ENCODE measurements around the gene MRPS14.
A peak's percentile ranks its signal among the peaks of the same experiment; 100 is the strongest.
"Not testable (repeated sequence)": the region's sequence is repeated elsewhere in the genome, so short reads cannot be mapped to it uniquely, and the experiment has no call there.

The MRPS14 gene

DNA sequence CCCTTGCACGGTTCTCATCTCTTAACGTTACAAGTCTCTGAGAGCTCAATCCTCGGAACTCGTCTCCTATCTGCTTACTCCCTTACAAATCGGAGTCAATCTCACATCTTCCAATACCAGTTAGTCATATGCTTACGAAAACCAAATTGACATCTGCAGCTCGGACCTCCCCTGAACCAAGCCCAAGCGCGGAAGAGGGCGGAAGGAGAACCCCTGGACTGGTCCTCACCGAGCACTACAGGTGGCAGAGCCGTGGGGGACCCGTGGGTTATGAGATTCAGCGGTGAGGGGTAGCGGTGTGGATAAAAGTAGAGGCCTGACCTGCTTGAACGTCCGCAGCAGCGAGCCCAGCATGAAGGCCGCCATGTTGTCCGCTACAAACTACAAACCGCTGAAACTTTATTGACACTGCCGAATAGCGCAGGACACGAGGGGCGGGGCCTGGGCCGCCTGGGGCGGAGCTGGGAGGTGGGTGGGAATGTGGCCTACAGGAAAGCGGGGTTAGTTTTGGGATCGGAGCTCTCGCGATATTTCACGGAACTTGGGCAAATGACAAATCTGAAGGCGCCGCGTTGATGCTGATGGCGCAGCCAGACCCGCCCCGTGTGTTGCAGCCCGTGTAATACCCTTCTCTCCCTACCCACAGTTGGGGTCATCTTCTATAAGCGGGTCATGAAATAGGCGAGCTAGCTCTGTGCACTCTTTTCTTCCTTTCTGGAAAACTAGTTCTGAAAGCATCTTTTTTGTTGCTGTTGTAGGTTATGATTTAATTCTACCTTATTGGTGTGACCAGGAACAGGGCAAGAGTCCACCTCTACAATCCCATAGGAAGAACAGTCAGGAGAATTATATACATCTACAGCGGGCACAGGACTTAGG lies at the start of gene MRPS14:
Gene MRPS14 (minus strand): TSS at position 383 of the 879 bp plus-strand sequence. CDS start 17 bp downstream, at position 366.
- DNase-seq, result peak; percentile 97 to 98

DNA sequence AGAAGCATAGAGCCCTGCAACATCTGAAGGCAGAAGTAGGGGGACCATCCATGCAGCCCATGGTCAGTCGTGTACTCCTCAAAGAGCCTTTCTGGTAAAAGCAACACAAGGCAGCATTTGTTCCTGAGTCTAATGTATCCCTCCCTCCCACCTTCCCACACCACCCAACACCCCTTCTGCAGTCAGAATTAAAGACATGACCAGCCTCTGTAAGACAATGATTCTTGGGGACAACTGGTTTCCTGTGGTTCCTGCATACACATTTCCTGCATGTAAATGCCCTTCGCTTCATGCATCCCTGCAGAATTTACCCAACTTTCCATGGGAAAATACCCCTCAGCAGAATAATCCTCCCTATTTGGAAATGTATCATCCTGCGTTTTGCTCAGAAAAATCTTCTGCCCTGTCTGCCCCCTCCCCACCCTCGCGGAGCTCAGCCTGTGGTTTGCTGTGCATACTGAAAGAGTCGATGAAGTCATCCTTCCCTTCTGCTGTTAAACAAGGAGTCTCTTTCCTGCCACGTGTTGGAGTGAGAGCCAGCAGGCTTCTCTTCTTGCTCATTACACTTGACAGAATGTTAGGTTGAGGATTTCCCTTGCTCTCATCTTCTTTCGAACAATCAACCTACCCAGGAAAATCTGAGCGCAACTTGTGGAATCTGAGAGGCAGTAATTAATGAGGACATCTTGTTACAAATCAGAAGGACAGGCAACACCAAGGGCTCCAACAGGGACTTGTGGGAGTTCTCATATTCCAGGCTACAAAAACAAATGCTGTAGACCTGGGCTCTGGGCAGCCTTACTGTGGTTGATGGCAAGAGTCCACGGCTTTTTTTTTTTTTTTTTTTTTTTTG lies 49.1 kb upstream of the MRPS14 start:
- DNase-seq, result peak; percentile 4 to 9

DNA sequence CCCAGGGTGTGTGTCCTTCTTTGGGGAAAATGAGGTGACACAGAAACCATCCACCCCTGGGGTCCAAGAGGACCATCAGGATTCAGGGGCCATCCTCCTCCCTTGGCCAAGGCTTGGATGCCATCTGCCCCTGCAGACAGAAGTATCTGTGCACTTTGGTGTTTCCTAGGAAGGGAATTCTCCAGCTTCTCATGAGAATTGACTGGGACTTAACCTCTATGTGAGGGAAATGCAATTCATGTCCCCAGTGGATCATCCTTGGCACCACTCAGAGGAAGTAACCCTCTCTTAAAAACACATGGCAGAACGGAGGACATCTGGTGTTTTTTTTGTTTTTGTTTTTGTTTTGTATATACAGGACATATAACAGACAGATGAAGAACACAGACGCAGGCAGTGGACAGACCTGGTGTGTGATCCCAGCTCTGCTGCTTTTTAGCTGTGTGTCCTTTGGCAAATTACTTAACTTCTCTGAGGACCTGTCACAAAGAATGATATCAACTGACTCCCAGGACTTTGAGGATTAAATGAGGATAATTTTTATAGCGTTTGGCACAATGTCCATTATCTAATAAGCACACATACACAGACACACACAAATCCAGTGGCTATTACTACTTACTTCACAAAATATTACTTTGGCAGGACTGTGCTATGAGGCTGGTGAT lies 48.2 kb upstream of the MRPS14 start:
- DNase-seq, result no peak

DNA sequence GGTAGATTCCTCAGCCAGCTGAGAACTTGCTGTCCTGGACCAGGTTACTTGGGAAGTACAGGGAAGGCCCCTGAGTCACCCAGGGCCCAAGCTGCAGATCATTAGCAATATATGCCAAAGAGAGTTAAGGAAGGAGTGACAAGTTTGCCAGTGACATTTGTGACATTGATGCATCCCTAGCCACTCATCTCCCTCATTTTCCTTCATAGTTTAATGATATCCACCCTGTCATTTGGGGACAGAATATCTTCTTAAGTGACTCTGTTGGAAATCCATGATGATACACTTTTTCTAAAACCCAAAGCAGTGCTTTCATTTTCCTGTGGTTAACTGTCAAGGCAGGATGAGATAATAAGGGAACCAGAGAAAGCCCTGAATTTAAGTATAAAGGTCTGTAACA lies 47.6 kb upstream of the MRPS14 start:
- DNase-seq, result no peak

DNA sequence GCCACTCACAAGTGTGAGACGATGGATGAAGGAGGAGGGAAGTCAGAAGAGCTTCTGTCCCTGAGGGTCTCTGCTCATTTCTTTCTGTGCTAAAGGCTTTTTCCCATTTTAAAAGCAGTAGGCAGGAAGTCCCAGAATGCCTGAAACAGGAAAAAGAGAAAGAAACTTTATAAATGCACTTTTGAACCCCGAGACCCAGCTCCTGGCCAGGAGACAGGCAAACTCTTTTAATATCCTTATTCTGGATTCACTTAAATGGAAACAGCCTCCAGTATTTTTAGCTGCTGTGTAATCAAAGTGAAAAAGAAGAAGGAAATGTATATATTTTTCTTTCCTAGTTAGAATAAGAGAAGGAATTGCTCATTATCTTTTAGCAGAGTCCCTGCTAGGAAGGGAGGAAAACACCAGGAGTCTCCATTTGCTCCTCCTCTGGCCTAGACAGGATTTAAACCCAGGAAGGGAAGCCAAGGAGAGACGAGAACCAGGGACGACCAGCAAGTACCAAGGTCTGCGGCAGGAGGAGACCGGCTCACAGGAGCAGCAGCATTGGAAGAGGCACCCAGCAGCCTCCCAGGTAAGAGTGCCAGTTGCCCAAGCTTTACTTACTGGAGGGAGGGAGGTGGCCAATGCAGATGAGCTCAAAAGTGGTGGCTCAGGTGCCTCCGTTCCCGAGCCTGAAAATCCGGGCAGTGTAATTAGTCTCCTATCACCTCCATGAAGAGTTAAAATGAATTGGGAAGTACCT lies 44.3 kb upstream of the MRPS14 start, which contains the start of gene TNN:
Gene TNN (plus strand): TSS at position 472 of the 745 bp plus-strand sequence. CDS start 9,586 bp downstream, outside the sequence.
- DNase-seq, result no peak

DNA sequence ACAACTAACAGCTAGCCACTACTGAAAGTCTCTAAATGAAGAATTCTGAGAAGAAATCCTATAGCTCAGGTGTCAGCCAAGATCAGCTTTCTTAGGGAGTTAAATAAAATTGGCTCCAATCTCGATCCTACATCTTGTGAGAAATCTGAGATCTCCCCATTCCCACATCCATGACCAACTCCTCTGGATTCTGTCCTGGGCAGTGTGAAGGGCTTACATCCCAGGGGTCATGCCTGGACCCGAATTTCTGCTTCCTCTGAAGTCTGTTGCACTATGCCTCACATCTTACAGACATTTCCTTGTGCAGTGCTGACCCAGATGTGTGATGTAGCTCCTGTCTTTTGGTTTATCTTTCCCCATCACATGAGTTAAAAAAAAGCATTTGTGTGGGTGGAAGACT lies 39.6 kb upstream of the MRPS14 start:
- no peak for DNase-seq

DNA sequence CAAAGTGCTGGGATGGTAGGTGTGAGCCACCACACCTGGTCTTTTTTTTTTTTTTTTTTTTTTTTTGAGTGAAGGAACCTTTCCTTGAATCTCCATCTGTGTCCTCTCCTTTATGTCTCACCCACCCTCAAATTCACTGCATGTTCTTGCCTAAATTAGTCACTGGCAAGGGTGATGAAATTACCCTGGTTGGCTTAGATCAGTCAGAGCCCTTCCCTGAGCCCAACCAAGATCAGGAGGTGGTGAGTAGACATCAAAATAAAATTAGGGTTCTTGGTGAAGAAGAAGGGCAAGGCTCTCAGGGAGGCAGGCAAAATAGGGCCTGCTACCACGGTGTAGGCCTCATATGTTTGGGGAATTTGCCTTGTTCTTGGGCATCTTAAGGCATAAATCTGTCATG lies 39.1 kb upstream of the MRPS14 start:
- DNase-seq, result no peak

DNA sequence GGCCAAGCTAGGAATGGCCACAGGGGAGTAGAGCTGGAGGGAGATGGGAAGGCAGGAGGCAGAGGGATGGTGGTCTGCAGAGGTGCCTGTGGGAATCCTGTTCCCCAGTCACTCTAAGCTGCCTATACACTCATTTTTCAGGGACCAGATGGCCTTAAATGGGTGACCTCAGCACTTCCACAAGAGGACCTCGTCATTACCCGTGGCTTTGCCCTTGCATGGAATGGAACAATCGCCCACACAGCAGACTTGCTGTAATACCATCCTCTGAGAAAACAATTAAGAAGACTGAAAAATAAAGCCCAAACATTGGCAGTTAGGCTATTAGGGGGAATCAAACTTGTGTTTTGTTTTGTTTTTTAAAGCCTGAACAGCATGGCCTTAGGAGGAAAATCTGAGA lies 31.5 kb upstream of the MRPS14 start:
- no peak for DNase-seq

DNA sequence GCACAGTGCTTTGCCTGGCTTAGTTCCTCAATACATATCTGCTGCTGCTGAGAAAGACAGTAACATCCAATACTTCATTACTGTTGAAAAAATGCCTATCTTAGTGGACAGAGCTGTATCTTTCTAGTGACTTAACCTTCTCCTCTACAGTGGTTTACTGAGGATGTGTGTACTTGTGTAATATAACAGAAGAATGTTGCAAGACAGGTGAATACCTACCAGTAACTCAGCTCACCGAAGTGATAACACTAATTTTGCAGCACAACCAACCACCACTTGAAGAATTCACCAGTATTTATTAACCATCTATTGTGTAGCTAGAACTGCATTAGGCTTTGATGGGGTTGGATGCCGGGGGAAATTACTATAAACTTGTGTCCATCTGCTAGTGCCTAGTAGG lies 27.8 kb upstream of the MRPS14 start:
- DNase-seq, result no peak

DNA sequence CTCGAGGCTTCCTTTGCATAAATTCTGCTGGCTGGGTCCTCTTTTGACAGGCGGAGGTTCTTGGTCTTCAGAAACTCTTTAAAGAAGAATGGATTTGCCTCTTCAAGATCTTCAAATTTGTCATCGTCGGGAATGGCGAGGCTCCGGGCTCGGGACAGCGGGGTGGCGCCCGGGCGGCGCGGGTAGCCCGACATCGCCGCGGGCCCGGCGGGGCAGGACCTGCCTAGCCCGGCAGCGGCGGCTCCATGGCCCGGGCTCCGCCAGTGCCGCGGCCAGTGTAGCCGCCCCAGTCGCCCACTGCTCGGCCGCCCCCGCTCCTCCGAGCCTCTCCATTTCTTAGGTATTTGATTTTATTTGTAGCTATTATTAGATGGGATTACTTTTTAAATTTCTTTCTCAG lies 22.3 kb upstream of the MRPS14 start:
- no peak for DNase-seq

DNA sequence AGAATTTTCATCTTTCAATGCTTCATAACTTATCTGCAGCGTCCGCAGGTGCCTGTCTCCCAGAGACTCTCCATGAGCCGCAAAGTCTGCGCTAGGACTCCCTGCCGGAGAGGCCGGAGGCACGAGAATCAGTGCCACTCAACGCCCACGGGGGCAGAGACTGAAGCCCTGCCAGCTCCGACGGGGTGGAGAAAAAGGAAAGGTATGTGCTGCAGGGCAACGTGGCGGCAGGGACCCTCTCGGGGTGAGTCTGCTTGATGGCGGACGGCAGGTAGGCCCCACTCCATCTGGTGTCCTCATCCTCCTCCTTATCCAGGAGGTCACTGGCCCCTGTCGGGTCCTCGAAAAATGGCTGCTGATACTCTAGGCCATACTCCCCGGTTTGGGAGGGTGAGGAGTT lies 21.9 kb upstream of the MRPS14 start:
- no peak for DNase-seq

DNA sequence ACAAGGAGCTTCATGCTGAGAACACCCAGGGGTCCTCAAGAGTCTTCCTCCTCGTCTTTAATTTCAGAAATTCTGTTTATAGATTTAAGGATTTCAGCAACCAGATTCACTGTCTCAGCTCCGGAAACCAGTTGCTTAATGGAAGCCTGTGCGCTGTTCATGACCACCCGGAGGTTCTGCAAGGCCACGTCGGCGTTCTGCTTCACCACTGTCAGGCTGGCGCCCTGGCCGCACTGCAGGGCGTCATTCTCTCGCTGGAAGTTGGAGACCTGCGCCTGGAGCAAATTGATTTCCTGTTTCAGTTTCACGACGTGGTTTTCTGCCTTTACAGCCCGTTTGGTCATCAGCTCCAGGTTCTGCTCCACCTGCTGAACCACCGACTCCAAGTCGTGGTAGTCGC lies 21.4 kb upstream of the MRPS14 start:
- not testable (repeated sequence) for DNase-seq

DNA sequence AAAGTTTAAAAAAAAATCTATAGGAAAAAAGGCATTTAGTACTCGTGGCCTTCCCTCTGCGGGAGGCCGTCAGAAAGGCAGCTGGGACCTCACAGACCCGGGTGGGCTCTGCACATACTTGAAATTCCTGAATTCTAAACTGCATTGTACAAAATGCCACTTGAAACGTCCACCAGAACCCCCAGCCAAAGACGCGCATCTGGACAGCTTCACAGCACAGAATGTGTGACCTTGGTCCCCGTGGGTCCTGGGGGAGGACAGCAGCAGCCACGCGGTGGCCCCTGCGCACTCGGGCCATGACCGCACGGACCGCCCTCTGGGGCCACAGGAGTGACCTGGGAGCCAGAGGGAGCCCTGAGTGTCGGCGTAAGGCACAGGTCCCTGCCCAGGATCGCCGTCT lies 20.6 kb upstream of the MRPS14 start:
- no peak for DNase-seq

DNA sequence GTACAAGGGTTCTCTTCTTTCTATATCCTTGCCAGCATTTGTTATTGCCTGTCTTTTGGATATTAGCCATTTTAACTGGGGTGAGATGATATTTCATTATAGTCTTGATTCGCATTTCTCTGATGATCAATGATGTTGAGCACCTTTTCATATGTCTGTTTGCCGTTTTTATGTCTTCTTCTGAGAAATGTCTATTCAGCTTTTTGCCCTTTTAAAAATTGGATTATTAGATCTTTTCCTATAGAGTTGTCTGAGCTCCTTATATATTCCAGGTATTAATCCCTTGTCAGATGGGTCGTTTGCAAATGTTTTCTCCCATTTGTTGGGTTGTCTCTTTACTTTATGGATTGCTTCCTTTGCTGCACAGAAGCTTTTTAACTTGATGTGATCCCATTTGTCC lies 19.4 kb upstream of the MRPS14 start:
- DNase-seq, result no peak

DNA sequence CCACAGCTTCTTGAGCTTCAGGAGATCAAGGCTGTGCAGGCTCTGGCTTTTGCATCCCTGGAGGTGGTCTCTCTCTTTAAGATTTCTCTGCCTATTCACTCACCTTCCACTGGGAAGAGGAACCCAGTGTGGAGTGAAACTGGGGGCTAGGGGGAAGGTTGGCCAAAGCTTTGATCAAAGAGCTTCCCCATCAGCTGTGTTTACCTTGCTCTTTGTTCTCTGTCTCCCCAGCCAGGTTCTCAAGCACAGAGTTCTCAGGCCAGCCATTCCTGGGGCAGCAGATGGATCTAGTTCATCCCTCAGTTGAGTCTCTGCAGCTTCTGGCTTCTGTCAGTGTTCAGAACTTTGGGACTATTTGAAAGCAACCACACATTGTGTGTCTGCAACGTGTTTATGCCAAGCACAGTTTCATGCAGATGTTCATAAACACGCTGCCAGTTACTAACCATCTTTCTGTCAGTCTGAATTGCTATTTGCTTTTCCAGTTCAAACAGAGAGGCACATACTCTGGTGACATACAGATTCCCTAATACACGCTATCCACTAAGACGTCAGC lies 17.2 kb upstream of the MRPS14 start:
- DNase-seq, result no peak

DNA sequence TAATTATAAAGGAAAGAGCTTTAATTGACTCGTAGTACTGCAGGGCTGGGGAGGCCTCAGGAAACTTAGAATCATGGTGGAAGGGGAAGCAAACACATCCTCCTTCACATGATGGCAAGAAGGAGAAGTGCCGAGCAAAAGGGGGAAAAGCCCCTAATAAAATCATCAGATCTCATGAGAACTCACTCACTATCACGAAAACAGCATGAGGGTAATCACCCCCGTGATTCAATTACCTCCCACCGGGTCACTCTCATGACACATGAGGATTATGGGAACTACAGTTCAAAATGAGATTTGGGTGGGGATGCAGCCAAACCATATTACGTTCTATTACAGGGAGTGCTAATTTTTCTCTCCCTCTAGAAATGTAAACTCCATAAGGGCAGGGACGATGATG lies 14.2 kb upstream of the MRPS14 start:
- no peak for DNase-seq

DNA sequence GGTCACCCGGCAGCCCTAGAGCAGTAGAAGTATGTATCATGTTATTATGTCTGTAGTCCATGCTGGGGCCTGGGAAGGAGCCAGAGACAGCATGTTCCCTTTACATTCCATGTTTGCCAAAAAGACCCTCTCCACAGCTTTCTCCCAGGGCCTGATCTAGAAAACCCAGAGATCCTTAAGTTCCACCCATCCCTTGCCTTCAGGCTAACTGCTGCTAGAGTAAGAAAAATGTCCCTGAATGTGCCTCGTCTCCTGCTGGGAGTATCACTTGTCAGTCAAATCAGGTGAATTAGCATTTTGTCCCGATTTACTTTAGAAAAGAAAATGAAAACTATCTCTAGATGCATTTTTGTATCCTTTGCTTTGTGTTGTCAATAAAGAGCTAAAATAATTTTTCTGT lies 13.3 kb upstream of the MRPS14 start:
- no peak for DNase-seq

DNA sequence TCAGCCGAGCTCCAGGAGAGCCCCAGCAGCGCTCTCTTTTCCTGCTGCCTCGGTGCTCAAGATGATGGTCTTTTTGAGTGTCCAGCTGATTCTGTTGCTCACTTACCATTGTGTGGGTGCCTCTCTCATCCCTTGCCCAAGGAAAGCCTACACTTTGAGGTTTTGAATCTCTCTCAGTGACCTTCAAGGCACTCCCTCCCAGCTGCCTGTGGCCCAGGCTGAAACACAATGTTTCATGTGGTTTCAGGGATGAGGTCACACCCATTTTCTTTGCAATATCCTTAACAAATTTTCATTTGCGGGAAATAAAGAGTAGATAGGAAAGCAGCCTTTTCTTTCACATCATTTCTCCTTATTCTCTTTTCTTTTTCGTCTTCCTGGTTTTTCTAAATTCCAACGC lies 12.6 kb upstream of the MRPS14 start:
- no peak for DNase-seq

DNA sequence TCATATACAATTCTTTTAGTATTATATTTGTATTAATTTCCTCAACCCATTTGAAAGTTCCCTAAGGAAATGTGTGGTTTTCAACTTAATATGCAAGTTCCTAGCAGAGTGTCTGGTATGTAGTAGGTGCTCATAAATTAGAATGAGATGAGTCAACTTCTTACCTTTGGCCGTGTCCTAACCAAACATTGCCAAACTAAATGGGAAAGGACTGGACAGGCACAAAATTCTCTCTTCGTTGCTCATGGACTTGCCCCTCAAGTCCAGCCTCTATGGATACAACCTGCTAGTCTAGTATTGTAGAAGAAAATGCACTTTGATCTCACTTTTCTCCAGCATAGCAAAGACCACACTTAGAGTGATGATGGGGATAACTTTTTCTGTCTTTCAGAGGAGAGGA lies 11.6 kb upstream of the MRPS14 start:
- no peak for DNase-seq

DNA sequence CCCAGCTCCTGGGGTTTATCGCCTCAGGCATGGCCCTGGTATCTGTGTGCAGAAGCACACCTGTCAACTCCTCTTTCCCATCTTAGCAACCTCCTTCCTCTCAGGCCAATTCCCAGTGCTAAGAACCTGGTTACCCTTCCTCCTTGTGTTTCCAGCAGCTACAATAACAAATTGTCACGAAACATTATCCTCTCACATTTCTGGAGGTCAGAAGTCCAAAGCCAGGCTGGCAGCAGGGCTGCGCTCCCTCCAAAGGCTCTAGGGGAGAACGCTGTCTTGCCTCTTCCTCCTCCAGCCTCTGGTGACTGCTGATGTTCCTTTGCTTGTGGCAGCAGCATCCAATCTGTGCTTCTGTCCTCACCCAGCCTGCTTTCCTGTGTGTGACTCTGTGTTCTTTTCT lies 10.7 kb upstream of the MRPS14 start:
- DNase-seq, result no peak

DNA sequence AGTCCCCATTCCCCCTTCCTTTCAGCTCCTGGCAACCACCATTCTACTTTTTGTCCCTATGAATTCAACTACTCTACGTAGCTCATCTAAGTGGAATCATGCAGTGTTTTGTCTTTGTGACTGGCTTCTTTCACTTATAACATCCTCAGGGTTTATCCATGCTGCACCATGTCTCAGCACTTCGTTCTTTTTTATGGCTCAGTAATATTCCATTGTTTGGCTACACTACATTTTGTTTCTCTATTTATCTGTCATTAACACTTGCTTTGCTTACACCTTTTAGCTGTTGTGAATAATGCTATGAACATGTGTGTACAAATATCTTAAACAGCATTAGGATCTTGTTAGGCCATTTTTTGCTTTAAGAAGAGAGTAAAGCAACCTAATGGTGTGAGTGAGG lies 1.5 kb upstream of the MRPS14 start:
- DNase-seq, result no peak

DNA sequence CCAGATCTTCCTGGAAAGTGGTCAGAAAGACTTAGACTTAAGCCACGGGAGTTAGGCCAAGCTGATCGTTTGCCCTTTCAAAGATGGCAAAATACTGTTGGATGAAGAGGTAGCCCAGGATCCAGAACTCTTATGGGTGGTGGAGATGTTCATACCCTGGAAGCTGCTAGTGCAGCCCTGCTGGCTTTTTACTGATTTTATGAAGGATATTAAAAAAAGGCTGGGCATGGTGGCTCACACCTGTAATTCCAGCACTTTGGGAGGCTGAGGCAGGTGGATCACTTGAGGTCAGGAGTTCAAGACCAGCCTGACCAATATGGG lies 657 bp upstream of the MRPS14 start:
- DNase-seq, result peak in 1 of 2 donors; percentile 8

All from stimulated activated CD4-positive, alpha-beta T cell treated with anti-CD3 and anti-CD28 coated beads, Interleukin-2, amount 100 ng/mL, for 48 hours (primary cell).